Activated T-helper 1 cell treated with Interleukin-2 at 50 U/mL for 16 hours (primary cell): ENCODE measurements around the gene CRTC3.
"Not testable (repeated sequence)": the region's sequence is repeated elsewhere in the genome, so short reads cannot be mapped to it uniquely, and the experiment has no call there.

ENCODE experiments used
- DNase-seq: peaks from one replicate; pipeline ENCODE4 v3.0.0-alpha.2; 2020; ENCODE audit warnings: low read depth

The CRTC3 gene

DNA sequence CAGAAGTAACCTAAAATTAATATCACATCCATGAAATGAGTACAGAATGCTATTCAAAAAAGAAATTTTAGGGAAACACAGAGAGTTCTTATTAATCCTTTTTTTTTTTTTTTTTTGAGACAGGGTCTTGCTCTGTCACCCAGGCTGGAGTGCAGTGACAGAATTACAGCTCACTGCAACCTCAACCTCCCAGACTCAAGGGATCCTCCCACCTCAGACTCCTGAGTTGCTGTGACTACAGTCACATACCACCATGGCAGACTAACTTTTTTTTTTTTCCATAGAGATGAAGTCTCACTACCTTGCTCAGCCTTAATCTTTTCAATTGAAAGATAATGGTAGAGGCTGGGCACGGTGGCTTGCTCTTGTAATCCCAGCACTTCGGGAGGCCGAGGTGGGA, 6.3 kb upstream of the CRTC3 start:
- DNase-seq: no peak

GRCh38 chr15:90524018-90524803, 5.5 kb upstream of the CRTC3 start:
- not testable (repeated sequence) for DNase-seq

GRCh38 chr15:90529011-90529370, 732 bp upstream of the CRTC3 start:
- no peak for DNase-seq

DNA sequence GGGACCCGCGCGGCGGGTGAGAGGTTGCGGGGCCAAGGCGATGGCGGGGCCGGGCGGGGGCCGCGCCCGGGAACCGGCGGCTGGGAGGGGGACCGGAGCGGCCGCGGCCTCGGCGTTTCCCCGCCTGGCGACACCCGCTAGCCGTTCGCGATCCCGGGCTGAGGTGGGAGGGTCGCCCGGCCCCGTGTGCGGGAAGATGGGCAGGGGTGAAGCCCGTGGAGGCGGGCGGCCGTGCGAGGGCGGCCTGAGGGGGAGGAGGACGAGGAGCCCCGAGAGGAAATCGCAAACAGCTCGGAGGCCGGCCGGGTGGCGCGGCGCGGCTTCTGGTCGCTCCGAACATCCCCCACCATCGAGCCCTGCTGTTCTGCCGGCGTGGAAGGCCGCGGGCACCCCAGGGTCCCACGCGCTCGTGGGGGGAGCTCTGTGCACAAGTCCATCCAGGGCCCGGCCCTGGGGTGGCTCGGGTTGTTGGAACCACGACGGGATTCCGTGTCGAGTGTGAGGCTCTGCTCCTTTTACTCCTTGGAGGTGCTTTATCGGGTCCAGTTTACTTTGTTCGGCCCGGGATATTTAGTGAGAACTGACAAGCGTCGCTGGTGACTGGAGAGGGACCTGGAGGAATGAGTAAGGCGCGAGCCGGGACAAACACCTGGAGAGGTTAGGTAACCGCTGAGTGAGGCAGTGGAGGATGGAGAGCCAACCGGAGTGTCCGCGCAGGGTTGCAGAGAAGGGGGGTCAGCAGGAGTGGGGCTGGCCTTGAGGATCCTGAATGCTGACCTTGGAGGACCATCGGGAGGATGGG, 728 bp downstream of the CRTC3 start:
- peak; percentile 39 for DNase-seq

DNA sequence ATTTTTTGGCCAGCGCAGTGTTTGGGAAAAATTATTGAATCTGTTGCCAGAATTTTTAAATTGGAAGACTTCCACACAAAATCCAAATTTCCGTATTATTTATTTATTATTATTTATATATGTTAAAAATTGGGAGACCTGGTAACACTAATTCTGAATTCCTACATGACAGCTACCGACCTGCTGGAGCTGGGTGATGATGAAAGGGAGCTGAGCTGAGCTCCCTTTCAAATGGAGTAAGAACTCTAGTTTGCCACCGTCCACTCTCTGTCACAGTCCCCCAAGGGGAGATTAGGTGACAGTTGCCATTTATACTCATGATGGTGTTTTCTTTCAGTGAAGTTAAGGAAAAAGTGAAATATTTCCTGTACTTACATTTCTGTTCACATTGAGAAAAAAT, 1.4 kb downstream of the CRTC3 start:
- DNase-seq: no peak

GRCh38 chr15:90535254-90535653, 5.5 kb downstream of the CRTC3 start:
- no peak for DNase-seq

GRCh38 chr15:90539789-90540188, 10.1 kb downstream of the CRTC3 start:
- DNase-seq: no peak

DNA sequence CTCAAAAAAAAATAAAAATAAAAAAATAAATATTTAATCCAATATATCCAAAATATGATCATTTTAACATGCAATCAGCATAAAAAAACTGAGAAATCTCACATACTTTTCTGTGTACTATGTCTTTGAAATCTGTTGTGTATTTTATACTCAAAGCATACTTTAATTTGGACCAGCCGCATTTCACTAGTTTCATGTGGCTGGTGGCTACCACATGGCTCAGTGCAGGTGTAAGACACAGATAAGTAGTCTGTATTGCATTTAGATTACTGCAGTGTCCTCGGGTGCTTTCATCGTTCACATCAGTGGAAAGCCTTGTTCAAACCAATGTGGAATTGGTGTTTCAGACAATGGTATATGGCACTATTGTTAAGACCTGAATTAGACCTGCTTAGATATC, 11.0 kb downstream of the CRTC3 start:
- no peak for DNase-seq

- no peak for DNase-seq
These were observed 15.4 kb downstream of the CRTC3 start for GRCh38 chr15:90545095-90545494.

- DNase-seq: no peak
These were observed 17.8 kb downstream of the CRTC3 start for GRCh38 chr15:90547540-90547939.

DNA sequence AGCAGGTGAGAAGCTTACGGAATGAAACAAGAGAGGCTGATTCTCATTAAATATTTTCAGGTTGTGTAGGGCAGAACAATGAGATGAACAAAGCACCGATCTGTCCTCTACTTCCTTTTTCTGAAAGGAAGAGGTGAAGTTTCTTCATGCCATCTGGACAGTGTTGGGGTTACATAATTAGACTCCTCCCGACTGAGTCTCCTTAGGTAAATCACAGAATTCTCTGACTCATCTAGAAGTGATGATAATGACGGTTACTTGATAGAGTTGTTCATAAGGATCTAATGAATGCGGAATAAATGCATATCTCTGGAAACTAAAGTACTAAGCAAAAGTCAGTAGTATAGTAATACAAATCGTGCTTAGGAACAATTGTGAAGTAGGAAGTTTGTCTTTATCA, 21.2 kb downstream of the CRTC3 start:
- no peak for DNase-seq

GRCh38 chr15:90552162-90552928, 22.6 kb downstream of the CRTC3 start:
- DNase-seq: no peak

- no peak for DNase-seq
These were observed 23.1 kb downstream of the CRTC3 start for GRCh38 chr15:90552929-90553211.

GRCh38 chr15:90553248-90553745, 23.6 kb downstream of the CRTC3 start:
- no peak for DNase-seq

DNA sequence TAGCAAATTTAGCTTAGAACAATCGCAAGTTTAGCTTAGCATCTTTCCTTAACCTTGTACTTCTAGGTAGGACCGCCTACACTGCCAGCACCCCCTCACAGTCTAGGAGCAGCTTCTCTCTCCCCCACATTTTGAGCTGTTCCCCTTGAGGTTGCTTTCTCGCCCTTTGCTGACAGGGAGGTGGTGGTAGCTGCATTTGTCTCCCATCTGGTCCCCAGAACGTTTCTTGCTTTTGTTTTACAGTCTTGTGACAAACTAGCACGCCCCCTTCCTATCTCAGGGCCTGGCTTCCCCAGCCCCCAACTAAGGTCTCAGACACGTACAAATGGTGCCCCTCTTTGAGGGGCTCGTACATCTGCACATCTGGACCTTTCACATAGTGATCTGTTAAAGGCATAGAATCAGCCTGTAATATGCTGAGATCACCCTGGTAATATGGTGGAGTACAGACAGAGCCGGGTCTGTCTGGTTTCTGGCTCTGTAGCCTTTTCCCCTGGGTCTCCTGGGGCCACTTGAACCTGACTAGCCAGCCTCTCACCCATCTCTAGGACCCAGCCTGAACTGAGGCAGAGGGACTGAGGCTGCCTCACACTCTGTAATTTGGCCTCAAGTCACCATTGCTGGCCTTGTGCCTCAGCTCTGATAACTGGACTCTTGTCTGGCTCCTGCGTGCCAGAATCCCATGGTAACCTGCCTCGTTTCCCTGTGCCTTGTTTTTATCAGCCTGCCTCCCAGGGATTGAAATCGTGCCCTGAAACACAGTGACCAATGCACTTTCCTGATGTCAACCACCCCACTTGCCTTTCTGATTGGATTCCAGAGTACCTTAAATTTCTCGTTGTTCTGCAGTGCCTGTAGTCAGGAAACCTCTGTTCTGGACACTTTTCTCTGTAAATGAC, 27.7 kb downstream of the CRTC3 start:
- no peak for DNase-seq

DNA sequence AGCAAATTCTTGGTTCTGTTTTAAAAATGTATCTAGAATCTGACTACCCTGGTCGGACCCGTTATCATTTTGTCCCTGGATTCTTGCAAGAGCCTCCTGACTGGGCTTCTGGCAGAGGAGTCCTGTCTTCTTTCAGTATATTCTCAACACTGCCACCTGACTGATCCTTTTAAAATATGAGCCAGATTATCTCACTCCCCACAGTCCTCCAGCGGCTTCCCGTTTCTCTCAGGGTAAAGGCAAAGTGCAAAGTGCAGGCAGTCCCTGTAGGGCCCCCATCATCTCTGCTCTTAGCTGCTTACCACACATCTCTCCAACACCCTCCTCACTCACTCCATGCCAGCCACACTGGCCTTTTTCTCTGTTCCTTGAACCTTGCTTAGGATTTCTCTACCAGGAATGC, 28.4 kb downstream of the CRTC3 start:
- no peak for DNase-seq

DNA sequence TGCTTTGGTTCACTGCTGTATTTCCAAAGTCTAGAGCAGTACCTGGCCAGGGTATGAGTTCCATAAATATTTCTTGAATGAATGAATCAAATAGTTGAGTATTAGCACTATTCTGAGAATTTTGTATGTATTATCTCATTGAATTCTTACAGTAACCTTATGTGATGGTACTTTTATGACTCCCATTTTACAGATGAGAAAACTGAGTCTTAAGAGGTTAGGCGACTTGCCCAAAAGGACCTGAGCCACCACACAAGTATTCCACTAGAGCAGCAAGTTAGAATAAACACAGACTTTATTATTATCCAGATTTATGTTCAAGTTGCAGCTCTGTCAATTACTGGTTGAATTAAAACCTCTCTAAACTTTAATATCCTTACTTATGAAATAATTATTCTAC, 29.4 kb downstream of the CRTC3 start:
- no peak for DNase-seq

DNA sequence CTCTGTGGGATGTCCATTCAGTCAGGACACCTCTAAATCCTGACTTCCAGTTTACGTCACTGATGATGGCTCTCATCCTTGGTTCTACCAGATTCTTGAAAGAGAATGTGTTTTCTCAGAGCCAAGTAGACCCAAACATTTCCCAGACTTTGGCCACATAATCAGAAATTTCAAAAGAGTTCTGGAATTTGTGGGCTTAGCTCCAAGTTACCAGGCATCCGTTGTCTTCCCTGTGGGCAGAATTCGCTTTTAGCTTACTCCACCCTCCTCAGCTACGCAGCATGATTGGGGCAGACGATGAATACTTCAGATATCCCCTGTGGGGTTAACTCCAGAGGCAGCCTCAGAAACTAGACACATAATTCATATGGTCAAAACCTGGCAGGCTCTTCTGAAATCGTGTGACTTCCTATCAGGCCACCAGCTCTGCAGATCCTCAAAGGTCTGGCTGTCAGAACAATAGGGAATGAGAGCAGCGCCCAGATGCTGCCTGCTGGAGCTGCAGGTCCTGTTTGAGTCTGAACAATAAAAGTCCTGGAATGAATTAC, 30.6 kb downstream of the CRTC3 start:
- no peak for DNase-seq

DNA sequence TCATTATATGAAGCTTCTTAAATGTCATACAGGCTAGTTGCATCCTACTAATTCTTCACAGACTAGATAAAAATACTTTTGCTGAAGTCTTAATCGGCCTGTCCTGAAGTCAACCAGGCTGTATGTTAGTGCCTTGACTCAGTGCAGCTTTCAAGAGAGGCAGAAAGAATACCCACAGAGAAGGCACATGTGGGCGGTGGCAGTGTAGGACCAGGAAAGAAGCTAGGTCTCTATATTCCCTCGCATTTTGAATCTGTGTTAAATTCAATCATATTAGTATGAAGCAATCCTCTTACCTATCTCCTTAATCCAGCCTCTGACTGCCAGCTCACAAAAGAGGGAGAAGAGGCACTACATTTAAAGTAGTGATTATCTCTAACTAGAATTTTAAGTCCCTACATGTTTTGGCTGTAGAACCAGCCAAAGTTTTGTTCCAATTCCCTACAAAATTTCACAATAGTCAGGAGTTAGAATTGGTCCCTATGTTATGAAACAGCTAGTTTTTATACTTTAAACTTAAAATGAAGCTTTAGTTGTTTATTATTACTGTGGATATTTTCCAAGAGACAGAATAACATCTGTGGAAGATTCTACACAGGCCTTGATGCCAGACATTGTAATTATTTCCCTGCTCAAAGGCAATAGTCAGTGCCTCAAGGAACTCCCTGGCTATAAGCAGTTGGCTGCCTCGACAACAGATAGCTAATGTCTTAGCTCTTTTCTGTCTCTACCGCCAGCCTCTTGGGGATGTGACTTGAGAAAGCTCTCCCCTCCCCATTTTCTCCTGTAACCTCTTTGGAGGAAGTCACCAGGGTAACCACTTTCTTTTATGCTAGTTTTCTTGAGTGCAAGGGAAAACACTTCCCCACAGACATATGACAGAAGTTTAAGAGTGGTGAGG, 31.9 kb downstream of the CRTC3 start:
- DNase-seq: no peak

GRCh38 chr15:90562669-90563068, 32.9 kb downstream of the CRTC3 start:
- no peak for DNase-seq
